ENCODE measurements around the gene OAF.
"Not testable (repeated sequence)": the region's sequence is repeated elsewhere in the genome, so short reads cannot be mapped to it uniquely, and the experiment has no call there.

Gene OAF

GRCh38 chr11:120273956-120274355 is 63.1 kb downstream of the OAF start:
- DNase-seq, result not testable (repeated sequence)

GRCh38 chr11:120279502-120279901 is 68.7 kb downstream of the OAF start:
- DNase-seq, result no peak

Data from eye (tissue), 1 donor.